OCI-LY1 (cell line): ENCODE data around the gene TAOK1.

ENCODE experiments used
- EZH2 ChIP-seq: fragments of 200-600 bp; sonication (generic), shearing (Covaris generic); IDR thresholded peaks from 2 replicates; pipeline ENCODE4 v1.8.0; 2017; ENCODE audit warnings: borderline replicate concordance, mixed run types, mild to moderate bottlenecking, antibody characterized with exemption, low read length, moderate library complexity, mixed read lengths
- TF ChIP-seq, protein P1 (sequence below): fragments of 200-600 bp; sonication (generic), shearing (Covaris generic); IDR thresholded peaks from 2 replicates; pipeline ENCODE4 v1.5.1; 2017; ENCODE audit warnings: mild to moderate bottlenecking, antibody characterized with exemption, low read length, moderate library complexity, mixed read lengths

- TF ChIP-seq, protein P1, sequence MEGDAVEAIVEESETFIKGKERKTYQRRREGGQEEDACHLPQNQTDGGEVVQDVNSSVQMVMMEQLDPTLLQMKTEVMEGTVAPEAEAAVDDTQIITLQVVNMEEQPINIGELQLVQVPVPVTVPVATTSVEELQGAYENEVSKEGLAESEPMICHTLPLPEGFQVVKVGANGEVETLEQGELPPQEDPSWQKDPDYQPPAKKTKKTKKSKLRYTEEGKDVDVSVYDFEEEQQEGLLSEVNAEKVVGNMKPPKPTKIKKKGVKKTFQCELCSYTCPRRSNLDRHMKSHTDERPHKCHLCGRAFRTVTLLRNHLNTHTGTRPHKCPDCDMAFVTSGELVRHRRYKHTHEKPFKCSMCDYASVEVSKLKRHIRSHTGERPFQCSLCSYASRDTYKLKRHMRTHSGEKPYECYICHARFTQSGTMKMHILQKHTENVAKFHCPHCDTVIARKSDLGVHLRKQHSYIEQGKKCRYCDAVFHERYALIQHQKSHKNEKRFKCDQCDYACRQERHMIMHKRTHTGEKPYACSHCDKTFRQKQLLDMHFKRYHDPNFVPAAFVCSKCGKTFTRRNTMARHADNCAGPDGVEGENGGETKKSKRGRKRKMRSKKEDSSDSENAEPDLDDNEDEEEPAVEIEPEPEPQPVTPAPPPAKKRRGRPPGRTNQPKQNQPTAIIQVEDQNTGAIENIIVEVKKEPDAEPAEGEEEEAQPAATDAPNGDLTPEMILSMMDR: no peak
- TF ChIP-seq EZH2: no peak
Observed at GRCh38 chr17:29345066-29345465, 45.1 kb upstream of the TAOK1 start.
